NCI-H2196 (cell line): ENCODE measurements around the gene OAS3.
"Not testable (repeated sequence)": the region's sequence is repeated elsewhere in the genome, so short reads cannot be mapped to it uniquely, and the experiment has no call there.

ENCODE experiments used
- DNase-seq: peaks from one replicate; lab custom pipeline; 2025; ENCODE audit not compliant: unreplicated experiment; lab: John Stamatoyannopoulos, UW

Gene OAS3

DNA sequence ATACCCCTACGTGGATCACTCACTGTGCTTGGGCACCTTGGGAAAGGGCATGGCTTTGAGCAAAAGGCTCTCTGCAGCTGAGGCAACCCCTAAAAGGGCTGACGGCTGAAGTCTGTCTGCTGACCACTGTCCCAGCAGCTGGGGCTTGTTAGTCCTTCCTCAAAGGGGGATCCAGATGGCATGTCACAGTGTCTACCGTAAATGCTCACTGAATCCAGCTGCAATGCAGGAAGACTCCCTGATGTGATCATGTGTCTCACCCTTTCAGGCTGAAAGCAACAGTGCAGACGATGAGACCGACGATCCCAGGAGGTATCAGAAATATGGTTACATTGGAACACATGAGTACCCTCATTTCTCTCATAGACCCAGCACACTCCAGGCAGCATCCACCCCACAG is 19.2 kb upstream of the OAS3 start:
- no peak for DNase-seq

DNA sequence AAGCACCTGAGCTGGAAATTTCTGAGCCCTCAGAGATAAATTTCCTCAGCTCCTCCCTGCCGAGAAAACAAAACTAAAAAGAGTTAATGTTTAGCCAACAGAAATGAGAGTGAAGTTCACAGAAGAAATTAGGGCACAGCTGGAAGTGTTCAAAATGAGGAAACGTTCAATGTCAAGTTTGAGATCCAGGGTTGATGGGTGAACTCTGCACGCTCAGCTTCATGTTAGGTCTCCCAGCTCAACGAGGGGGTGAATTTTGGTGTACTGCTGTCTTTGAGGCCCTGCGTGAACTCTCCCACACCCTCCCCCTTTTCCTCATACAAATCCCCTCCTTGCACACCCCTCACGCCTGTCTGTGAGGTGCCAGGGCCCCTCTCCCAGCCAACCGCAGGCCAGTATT is 13.3 kb upstream of the OAS3 start:
- no peak for DNase-seq

GRCh38 chr12:112926416-112927033 is 11.7 kb upstream of the OAS3 start:
- not testable (repeated sequence) for DNase-seq

DNA sequence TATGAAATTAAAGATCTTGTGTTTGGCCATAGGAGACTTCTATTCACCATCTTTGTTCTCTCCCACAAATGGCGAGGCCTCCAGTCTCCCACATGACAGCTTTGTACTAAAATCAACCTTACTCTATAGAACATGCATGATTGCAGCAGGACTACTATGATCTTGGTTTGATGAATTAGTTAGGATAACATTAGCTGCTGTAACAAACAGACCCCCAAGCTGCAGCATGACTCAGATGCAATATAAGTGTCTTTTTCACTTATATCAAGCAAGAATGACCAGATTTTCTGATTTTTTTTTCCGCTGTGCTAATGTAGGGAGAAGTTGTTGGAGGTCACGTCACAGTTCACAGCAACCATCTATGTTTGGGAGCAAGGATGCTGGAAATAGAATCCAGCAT is 10.8 kb upstream of the OAS3 start:
- DNase-seq = no peak

- DNase-seq = no peak
Measured at GRCh38 chr12:112927925-112928324, 10.3 kb upstream of the OAS3 start.

DNA sequence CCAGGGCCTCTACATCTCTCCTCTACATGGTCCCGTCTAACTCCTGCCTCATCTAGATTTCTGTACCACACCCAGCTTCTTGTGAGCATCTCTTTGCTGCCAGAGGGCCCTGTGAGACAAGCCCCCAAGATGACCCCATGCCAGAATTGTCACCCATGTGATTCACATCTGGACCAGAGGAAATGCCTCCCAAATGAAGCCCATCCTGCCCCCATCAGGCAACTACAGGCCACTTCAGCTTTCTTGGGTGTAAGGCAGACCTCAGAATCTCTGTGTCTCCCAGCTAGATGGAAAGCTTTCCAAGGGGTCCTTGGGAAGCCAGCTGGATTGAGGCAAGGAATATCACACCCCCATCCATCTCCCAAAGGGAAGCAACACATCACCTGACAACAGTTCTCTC is 9.3 kb upstream of the OAS3 start:
- DNase-seq = no peak

GRCh38 chr12:112929715-112930114 is 8.6 kb upstream of the OAS3 start:
- no peak for DNase-seq

DNA sequence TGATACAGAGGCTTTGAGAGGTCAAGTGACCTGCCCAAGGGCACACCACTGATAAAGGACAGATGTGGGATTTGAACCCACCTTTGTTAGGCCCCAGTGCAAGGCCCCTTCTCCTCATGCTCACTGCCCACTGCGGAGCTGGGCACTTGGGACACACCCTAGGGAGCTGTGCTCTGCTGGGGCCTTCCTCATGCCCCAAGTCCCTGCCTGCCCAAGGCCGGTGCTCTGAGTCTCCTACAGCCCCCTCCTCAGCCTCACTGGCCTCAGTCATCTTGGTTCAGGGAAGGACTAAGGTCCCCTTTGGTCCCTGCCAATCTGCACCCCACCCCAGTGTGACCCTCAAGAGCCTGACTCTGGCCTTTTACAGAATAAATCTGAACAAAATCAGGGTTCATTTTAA is 7.9 kb upstream of the OAS3 start:
- no peak for DNase-seq

DNA sequence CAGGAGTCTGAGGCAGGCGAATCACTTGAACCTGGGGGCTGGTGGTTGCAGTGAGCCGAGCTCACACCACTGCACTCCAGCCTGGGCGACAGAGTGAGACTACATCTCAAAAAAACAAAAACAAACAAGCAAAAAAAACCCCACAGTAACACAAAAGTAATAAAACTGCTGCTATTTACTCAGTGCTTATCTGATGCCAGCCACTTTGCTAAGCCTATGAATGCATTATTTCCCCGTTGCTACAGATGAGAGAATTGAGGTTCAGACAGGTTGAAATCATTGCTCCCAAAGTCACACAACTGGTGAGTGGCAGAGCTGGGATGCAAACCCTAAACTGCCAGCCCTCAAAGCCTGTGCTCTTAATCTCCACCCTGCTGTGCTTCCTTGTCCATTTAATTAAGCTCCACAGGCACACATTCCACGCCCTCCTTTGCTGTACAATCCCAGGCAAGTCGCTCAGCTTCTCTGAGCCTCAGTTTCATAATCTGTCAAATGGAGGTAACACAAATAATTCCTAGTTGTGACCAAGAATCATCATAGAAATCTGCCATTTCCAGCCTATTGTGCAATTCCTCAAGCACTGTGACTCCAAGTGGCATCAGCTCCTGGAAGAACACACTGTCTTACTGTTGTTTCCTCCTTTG is 5.7 kb upstream of the OAS3 start:
- no peak for DNase-seq

- DNase-seq = no peak
Measured at GRCh38 chr12:112933129-112933505, 5.2 kb upstream of the OAS3 start.

DNA sequence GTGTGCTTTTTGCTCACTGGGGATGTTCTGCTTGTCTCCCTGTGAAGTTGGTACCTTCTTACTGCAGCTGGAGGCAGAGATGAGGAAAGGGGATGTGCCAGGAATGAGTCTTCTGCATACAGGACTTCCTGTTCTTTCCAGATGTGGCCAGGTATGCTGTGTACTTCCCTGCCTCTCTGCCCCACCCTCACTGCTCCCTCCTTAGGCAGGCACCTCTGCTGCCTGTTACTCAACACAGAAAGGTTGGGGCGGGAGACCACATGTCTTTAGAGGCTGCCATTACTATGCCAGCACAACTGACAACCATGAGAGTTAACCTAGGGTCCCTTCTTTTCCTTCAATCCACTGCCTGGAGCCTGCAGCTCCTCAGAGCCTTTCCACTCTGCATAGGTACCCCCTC is 2.0 kb upstream of the OAS3 start:
- no peak for DNase-seq

DNA sequence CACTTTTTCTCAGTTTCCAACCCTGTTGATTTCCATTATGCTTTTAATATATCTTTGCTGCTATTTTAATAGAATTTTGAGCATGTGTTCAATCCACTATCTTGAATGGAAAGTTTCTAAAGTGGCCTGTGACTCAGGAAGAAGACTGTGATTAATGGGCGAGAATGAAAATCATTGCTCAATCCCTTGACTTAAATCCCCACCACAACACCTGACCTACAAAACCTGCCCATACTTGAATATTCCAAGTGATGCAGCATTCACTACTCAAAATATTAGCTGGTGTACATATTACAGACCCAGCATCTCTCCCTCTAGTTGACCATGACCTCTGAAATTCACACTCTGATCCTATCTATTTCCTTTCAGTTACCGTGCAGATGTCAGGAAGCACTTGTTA is 1.3 kb upstream of the OAS3 start:
- DNase-seq = no peak

- no peak for DNase-seq
Measured at GRCh38 chr12:112938751-112939150, 477 bp downstream of the OAS3 start.

- DNase-seq = no peak
Measured at GRCh38 chr12:112939761-112940381, 1.6 kb downstream of the OAS3 start.

DNA sequence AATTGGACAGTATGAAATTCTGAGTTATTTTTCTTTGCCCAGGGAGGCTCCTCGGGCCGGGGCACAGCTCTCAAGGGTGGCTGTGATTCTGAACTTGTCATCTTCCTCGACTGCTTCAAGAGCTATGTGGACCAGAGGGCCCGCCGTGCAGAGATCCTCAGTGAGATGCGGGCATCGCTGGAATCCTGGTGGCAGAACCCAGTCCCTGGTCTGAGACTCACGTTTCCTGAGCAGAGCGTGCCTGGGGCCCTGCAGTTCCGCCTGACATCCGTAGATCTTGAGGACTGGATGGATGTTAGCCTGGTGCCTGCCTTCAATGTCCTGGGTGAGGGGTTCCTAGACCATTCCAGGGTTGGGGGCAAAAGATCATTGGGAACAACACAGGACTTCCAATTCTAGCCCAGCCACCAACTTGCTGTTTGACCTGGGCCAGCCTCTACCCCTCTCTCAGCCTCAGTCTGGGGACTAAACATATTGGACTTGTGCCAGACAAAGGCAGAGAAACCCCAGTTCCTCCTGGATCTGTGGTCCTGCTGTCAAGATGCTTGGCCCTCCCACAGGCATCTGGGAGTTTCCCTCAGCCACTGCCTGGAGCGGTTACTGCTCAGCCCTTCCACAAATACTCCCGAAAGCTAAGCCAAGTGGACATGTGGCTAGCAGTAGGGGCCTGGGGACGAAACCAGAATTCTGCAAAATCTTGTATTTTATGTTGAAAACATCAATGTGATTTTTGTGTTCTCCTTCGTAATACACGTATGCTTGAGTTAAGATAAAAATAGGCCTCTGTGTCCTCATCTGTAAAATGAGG is 3.5 kb downstream of the OAS3 start:
- no peak for DNase-seq

- no peak for DNase-seq
Measured at GRCh38 chr12:112942572-112942971, 4.3 kb downstream of the OAS3 start.

DNA sequence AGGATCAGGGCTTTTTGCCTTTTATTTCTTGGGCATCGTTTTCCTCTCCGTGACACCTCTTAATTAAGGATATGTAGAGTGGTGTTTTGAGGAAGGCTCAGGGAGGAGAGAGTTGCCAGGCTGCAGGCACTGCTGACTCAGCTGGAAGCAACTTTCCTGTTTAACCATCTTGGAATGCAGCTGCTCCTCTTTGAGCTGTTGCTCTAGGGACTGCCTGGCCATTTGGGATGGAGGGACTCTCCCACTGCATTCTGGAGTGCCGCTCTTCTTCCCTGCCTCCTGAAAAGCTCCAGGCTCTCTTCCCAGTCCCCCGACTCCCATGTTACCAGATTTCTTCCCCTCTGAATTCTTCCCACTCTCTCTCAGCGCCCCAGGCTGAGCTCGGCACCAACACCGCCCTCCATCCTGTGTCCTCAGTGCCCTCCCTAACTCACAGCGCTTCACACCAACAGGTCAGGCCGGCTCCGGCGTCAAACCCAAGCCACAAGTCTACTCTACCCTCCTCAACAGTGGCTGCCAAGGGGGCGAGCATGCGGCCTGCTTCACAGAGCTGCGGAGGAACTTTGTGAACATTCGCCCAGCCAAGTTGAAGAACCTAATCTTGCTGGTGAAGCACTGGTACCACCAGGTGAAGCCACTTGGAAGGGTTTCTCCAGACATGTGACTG is 5.9 kb downstream of the OAS3 start:
- DNase-seq = no peak

DNA sequence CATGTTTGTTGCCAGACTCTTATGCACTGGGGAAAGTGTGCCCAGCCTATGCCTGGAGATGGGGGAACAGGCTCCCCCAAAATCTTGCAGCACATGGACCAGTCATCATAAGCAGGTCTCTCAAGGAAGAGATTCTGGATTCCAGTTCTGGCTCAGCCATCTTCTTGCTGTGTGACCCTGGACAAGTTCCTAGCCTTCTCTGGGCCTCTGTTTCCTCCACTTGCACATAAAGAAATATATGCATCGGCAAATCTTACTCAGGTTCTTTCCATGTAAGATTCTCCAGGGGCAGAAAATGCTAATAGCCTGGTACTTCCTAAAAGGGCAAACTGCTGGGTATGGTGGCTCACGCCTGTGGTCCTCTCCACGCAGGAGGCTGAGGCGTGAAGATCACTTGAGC is 7.2 kb downstream of the OAS3 start:
- no peak for DNase-seq

- no peak for DNase-seq
Measured at GRCh38 chr12:112946236-112947000, 8.1 kb downstream of the OAS3 start.

GRCh38 chr12:112947314-112947713 is 9.0 kb downstream of the OAS3 start:
- no peak for DNase-seq

DNA sequence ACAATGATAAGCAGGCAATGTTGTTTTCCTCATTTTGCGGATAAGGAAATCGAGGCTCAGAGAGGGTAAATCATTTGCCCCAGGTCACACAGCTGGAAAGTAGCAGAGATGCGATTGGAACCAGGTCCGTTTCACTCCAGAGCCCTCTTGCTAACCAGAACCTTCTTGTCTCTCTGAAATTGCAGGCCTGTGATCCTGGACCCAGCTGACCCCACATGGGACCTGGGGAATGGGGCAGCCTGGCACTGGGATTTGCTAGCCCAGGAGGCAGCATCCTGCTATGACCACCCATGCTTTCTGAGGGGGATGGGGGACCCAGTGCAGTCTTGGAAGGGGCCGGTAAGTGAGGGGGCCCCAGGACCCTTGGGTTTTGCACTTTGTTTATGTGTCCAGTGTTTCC is 9.5 kb downstream of the OAS3 start:
- DNase-seq = no peak
